Gastrocnemius medialis (tissue), 4 donors: ENCODE measurements around the gene ASIC1. TPM values are rescaled to one million over a fixed set of nuclear protein-coding genes. Genes with fewer than 3 reads are reported as not detected.

ENCODE experiments used
- ATAC-seq, 2 donors: fragments of 150-250 bp; one replicate each; pipeline ENCODE4 v1.9.1; 2016
- DNase-seq, 2 donors: peaks; one replicate each; pipeline ENCODE4 v3.0.0-alpha.2; 2019
- H3K27ac ChIP-seq, 4 donors: fragments of 200-600 bp; sonication (generic); 1 replicate in 1 of 4; 2 replicates in 3 of 4; pipeline ENCODE4 v1.5.1; 2016 to 2018; ENCODE audit warnings: mild to moderate bottlenecking in 2 of 4, moderate library complexity in 1 of 4
- H3K27me3 ChIP-seq, 3 donors: fragments of 200-600 bp; sonication (generic) in 2 of 3; 1 replicate in 1 of 3; 2 replicates in 2 of 3; pipeline versions ENCODE4 v1.5.1 to v1.6.0; 2016 to 2019; ENCODE audit warnings: mild to moderate bottlenecking in 1 of 3, moderate library complexity in 1 of 3
- H3K36me3 ChIP-seq, 2 donors: fragments of 200-600 bp; sonication (generic) in 1 of 2; one replicate each; pipeline ENCODE4 v1.5.1; 2017 to 2018
- H3K4me1 ChIP-seq, 2 donors: fragments of 200-600 bp; sonication (generic) in 1 of 2; one replicate each; pipeline ENCODE4 v1.5.1; 2016 to 2017; ENCODE audit warnings: mild to moderate bottlenecking in 2 of 2
- H3K4me3 ChIP-seq, 4 donors: fragments of 200-600 bp; sonication (generic) in 3 of 4; 1 replicate in 1 of 4; 2 replicates in 3 of 4; pipeline ENCODE4 v1.5.1; 2016 to 2019; ENCODE audit warnings: mild to moderate bottlenecking in 2 of 4
- H3K9me3 ChIP-seq, 3 donors: fragments of 200-600 bp; sonication (generic) in 2 of 3; 1 replicate in 1 of 3; 2 replicates in 2 of 3; pipeline ENCODE4 v1.5.1; 2016 to 2019
- CTCF ChIP-seq, 5 experiments: fragments of 450-650 bp in 3 of 5; fragments of 200-600 bp in 2 of 5; sonication (generic) in 2 of 5; IDR thresholded peaks in 4 of 5; conservative IDR thresholded peaks in 1 of 5; 1 replicate in 4 of 5; 2 replicates in 1 of 5; pipeline ENCODE4 v1.5.1; 2016 to 2019; ENCODE audit warnings: antibody characterized with exemption in 5 of 5, mild to moderate bottlenecking in 3 of 5, moderate library complexity in 3 of 5
- POLR2A ChIP-seq, 2 donors: fragments of 450-650 bp; IDR thresholded peaks; one replicate each; pipeline ENCODE4 v1.6.1; 2017; ENCODE audit warnings: antibody characterized with exemption in 2 of 2, mild to moderate bottlenecking in 2 of 2, moderate library complexity in 2 of 2
- in situ Hi-C, 4 donors: fragments of 200-750 bp; cut with MboI; loops; one replicate each; pipeline versions ENCODE4 v1.15.0 to v1.8.0; 2017; ENCODE audit warnings: low sequenced_read_pairs in 4 of 4
- intact Hi-C: fragments of 100-400 bp; cut with DNase I; formaldehyde crosslinking; loops from one replicate; pipeline ENCODE4 v1.15.1; 2023; ENCODE audit warnings: low total_unique reads
- total RNA-seq, 4 donors: library from RNA; depleted of rRNA; stranded (reverse); fragments of >200 nt; gene quantifications; one replicate each; pipeline versions ENCODE4 v1.1.0 to v1.2.3, GENCODE V29; 2016

ASIC1 gene
- total RNA-seq, 4 donors from 2014 or later, result 0.15 to 0.53 TPM; not detected in 2

DNA sequence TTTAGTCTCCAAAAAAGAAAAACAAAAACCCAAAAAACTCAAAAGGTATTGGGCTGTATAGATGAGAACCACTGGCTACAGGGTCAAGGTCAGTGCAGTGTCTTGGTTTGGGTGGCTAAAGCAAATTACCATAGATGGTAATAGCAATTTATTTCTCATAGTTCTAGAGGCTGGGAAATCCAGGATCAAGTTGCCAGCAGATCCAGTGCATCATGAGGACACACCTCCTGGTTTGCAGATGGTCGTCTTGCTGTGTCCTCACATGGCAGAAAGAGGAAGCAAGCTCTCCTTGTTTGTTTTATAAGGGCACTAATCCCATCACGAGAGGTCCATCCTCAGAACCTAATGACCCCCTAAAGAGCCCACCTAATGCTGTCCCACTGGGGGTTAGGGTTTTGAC, 65.8 kb downstream of the ASIC1 start:
- TF ChIP-seq POLR2A (IDR thresholded peaks at IDR 0.05), result no peak
- Histone ChIP-seq H3K9me3 (no peaks in the 10 kb centered on the region), H3K27me3 (no peaks in the 10 kb centered on the region), H3K36me3 (peaks cover 0 to 41% of the 10 kb centered on the region in 2 donors), H3K4me3 (no peak overlapping the region), H3K4me1 (peaks cover 0 to 2% of the 10 kb centered on the region in 2 donors), H3K27ac (no peak overlapping the region)
- in situ Hi-C loops, result no loop called here
- DNase-seq, result no peak
- ATAC-seq, result no peak
- intact Hi-C loops, result no loop called here

DNA sequence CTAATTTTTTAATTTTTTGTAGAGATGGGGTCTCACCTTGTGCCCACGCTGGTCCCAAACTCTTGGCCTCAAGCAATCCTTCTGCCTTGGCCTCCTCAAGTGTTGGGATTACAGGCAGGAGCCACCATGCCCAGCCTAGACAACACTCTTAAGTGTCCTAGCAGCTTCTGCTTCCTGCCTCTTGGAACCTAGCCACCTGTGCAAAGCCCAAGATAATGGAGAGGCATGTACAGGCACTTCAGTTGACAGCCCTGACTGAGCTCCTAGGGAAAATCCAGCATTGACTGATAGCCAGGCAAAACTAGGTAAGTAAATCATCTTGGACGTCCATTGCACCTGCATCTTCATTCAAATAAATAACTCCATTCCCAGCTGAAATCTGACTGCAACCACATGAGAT, 70.2 kb downstream of the ASIC1 start:
- DNase-seq (no peak), ATAC-seq (no peak)
- Histone ChIP-seq H3K4me1 (no peaks in the 10 kb centered on the region), H3K36me3 (peaks cover 3 to 59% of the 10 kb centered on the region in 2 donors), H3K27me3 (no peaks in the 10 kb centered on the region), H3K9me3 (no peaks in the 10 kb centered on the region), H3K27ac (no peak overlapping the region), H3K4me3 (no peak overlapping the region)
- in situ Hi-C loops, result no loop called here
- intact Hi-C loops, result loop anchor here (5.0 kb wide), 1 partner anchor 40 kb away; the partner anchor contains the start of gene CERS5
- no peak for TF ChIP-seq POLR2A (IDR thresholded peaks at IDR 0.05)
- TF ChIP-seq CTCF (IDR thresholded peaks at IDR 0.05 in 4 of 5, conservative IDR thresholded peaks at IDR 0.05 in 1 of 5), result no peak

DNA sequence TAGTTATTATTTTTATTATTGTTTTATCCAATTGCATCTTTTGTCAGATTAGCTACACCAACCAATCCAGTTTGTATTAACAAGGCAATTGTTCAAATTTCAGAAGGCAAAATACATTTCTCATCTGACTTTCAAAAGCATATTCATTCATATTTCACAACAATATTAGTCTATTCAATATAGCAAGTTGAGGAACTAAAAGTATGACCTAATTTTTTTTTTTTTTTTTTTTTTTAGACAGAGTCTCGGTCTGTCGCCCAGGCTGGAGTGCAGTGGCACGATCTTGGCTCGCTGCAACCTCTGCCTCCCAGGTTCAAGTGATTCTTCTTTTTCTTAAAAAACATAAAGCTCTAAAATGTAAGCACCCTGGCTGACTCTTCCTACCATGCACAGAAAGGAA, 71.9 kb downstream of the ASIC1 start:
- Histone ChIP-seq H3K4me1 (no peaks in the 10 kb centered on the region), H3K27me3 (no peaks in the 10 kb centered on the region), H3K27ac (no peak overlapping the region), H3K36me3 (peaks cover 3 to 63% of the 10 kb centered on the region in 2 donors), H3K4me3 (no peak overlapping the region), H3K9me3 (no peaks in the 10 kb centered on the region)
- DNase-seq, result no peak
- in situ Hi-C loops, result no loop called here
- TF ChIP-seq CTCF (IDR thresholded peaks at IDR 0.05 in 4 of 5, conservative IDR thresholded peaks at IDR 0.05 in 1 of 5) (no peak), POLR2A (IDR thresholded peaks at IDR 0.05) (no peak)
- ATAC-seq, result no peak
- intact Hi-C loops, result loop anchor here (5.0 kb wide), 1 partner anchor 38 kb away; the partner anchor contains the start of gene CERS5

DNA sequence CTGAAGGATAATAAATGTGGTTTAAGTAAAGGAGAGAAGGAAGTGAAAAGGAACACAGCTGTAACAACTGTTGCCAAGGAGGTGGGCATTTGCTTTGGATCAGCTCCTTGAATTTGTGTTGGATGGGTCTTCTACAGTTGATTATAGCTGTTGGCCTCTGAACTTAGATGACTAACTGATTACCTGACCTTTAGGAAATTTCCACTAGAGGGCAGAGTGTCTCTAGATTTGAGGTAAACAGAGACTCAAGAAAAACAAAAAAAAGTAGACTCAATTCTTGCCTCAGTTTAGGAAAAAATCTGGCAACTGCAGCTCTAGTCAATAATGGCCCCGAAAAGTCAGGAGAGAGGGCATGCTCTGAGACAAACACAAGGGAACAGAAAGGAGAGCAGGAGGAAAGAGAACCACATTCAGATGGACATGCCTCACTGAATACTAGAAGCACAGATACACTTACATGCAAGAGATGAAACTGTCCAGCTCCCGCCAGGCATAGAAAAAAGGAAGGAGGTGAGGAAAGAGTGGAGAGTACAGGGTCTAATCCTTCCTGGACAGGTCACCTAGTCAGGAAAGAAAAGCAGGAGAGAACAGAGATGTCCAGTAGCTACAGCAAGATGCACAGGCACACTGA, 75.2 kb downstream of the ASIC1 start:
- Histone ChIP-seq H3K27ac (peak overlapping the region in 1 of 4 donors; percentile 19), H3K36me3 (peaks cover 3 to 75% of the 10 kb centered on the region in 2 donors), H3K4me3 (no peak overlapping the region), H3K4me1 (no peaks in the 10 kb centered on the region), H3K27me3 (no peaks in the 10 kb centered on the region), H3K9me3 (no peaks in the 10 kb centered on the region)
- in situ Hi-C loops (no loop called here), intact Hi-C loops (no loop called here)
- peak in 3 of 5 experiments; percentile 40 to 60 (median 41) for TF ChIP-seq CTCF (IDR thresholded peaks at IDR 0.05 in 4 of 5, conservative IDR thresholded peaks at IDR 0.05 in 1 of 5)
- TF ChIP-seq POLR2A (IDR thresholded peaks at IDR 0.05), result no peak
- ATAC-seq (peak in 1 of 2 donors; percentile 45), DNase-seq (no peak)

Other genes starting within 250 kb of the ASIC1 start
- 10 to 100 TPM in 3 of 4 donors, 1 to 10 TPM in 1; 8.4 to 15.5 (median 10.4) TPM for gene NCKAP5L, start 229.2 kb upstream of the ASIC1 start, total RNA-seq
- 1 to 10 TPM; 1.2 to 2.7 (median 2.3) TPM for gene BCDIN3D, start 214.5 kb upstream of the ASIC1 start, total RNA-seq
- 1 to 10 TPM in 1 of 4 donors, under 1 TPM in 1, not detected in 2; 0.13 to 1.1 TPM for gene FAIM2, start 153.7 kb upstream of the ASIC1 start, total RNA-seq
- gene AQP2, start 106.9 kb upstream of the ASIC1 start, total RNA-seq, result not detected
- gene AQP5, start 95.7 kb upstream of the ASIC1 start, total RNA-seq, result not detected
- gene AQP6, start 84.6 kb upstream of the ASIC1 start, total RNA-seq, result not detected
- gene RACGAP1, start 32.1 kb upstream of the ASIC1 start, total RNA-seq, result 10 to 100 TPM in 1 of 4 donors, 1 to 10 TPM in 3; 5.6 to 13.3 (median 6.5) TPM
- 10 to 100 TPM; 16.9 to 27.3 (median 20.1) TPM for gene SMARCD1, start 27.7 kb downstream of the ASIC1 start, total RNA-seq
- 100 to 1,000 TPM in 3 of 4 donors, 10 to 100 TPM in 1; 68.2 to 763 (median 288) TPM for gene GPD1, start 46.4 kb downstream of the ASIC1 start, total RNA-seq
- 100 to 1,000 TPM in 3 of 4 donors, 10 to 100 TPM in 1; 98.8 to 137 (median 106) TPM for gene COX14, start 54.6 kb downstream of the ASIC1 start, total RNA-seq
- gene CERS5, start 109.8 kb downstream of the ASIC1 start, total RNA-seq, result 1 to 10 TPM; 5.4 to 9.2 (median 7.3) TPM
- 10 to 100 TPM in 1 of 4 donors, 1 to 10 TPM in 3; 7.4 to 24.5 (median 8.8) TPM for gene LIMA1, start 225.9 kb downstream of the ASIC1 start, total RNA-seq